Mucosa of stomach (tissue), 1 donor: ENCODE results near the gene ZNF516.

Source experiments
- H3K27me3 ChIP-seq: one replicate; pipeline ENCODE4 v1.7.0; 2013; ENCODE audit warnings: mild to moderate bottlenecking, low read length; ENCODE audit not compliant: control insufficient read depth, insufficient read depth
- H3K36me3 ChIP-seq: one replicate; pipeline ENCODE4 v1.7.0; 2013; ENCODE audit warnings: low read length; ENCODE audit not compliant: control insufficient read depth, insufficient read depth
- H3K4me1 ChIP-seq: one replicate; pipeline ENCODE4 v1.7.0; 2013; ENCODE audit warnings: mild to moderate bottlenecking, low read length; ENCODE audit not compliant: control insufficient read depth, insufficient read depth
- H3K4me3 ChIP-seq: one replicate; pipeline ENCODE4 v1.7.0; 2013; ENCODE audit warnings: low read length
- H3K9ac ChIP-seq: one replicate; pipeline ENCODE4 v1.7.0; 2013; ENCODE audit warnings: mild to moderate bottlenecking, low read length, moderate library complexity
- H3K9me3 ChIP-seq: one replicate; pipeline ENCODE4 v1.7.0; 2013; ENCODE audit warnings: mild to moderate bottlenecking, low read length, moderate library complexity; ENCODE audit not compliant: control insufficient read depth
- donor health status: Pancreatic carcinoma.

Gene ZNF516

DNA sequence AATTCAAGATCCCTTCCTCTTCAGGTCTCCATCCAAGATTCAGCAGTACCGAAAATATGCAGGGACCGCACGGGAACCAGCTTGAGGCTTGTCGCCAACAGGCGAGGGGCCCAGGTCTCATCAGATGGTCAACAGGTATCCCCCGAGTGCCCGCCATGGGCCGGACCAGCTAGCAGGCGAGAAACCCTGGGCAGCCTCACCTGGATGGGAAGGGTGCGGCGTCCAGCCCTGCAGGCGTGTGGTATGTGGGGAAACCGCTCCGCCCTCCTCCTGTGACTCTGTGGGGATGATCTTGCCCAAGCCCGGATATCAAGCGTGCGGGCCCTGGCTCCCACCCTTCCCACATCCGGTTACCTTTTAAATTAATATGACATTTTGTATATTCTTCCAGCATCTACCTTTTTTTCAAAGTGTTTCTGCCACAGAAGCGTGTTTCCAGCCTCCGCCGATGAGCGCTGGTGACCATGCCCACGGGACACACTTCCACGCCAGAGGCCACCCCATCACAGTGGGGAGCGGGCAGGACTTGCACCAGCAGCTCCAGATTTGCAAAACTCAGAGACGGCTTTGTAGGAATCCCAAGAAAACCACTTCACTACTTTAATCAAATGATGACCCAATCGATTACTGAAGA lies 33.2 kb downstream of the ZNF516 start:
- H3K9me3 ChIP-seq = no peaks in the 10 kb centered on the region
- no peak overlapping the region for H3K4me3 ChIP-seq
- H3K36me3 ChIP-seq = no peaks in the 10 kb centered on the region
- peaks cover 16% of the 10 kb centered on the region for H3K4me1 ChIP-seq
- H3K27me3 ChIP-seq = no peaks in the 10 kb centered on the region
- H3K9ac ChIP-seq = no peak overlapping the region

DNA sequence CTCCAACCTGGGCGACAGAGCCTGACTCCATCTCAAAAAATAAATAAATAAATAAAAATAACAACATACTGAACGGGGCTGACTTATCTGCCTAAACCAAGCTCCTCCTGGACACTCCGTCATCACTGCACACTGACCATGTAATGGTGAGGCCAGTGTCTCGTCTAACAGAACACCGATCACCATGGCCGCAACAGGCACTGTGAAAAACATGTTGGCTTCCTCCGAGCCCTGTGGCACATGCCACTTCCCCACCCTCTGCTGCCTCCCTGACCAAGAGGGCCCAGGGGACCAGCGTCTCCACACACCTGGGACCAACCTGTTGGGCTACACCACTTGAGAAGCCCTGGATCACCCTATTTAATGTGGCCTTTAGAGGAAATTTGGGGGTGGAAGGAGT lies 33.9 kb downstream of the ZNF516 start:
- Histone ChIP-seq H3K4me1 (peaks cover 16% of the 10 kb centered on the region), H3K9me3 (no peaks in the 10 kb centered on the region), H3K36me3 (no peaks in the 10 kb centered on the region), H3K9ac (no peak overlapping the region), H3K27me3 (no peaks in the 10 kb centered on the region), H3K4me3 (no peak overlapping the region)

DNA sequence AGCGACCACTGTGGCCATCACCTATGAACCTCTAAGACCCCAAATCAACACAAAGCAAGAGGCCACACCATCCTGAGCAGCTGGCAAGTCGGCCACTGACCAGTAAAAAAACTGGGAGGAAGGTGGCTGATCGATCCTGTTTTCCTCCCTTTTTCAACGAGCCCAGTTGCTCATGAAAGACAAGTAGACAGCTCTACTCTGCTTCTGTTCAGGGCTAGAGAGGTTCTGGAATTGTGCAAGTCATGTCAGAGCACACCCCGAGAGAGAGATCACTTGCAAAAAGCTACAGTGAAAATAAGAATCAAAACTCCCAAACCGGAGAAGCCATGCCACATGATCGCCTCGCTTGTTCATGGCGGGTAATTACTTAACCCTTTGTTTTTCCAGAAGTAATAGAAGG lies 34.6 kb downstream of the ZNF516 start:
- Histone ChIP-seq H3K36me3 (no peaks in the 10 kb centered on the region), H3K27me3 (no peaks in the 10 kb centered on the region), H3K4me1 (peaks cover 16% of the 10 kb centered on the region), H3K9ac (no peak overlapping the region), H3K4me3 (no peak overlapping the region), H3K9me3 (no peaks in the 10 kb centered on the region)

DNA sequence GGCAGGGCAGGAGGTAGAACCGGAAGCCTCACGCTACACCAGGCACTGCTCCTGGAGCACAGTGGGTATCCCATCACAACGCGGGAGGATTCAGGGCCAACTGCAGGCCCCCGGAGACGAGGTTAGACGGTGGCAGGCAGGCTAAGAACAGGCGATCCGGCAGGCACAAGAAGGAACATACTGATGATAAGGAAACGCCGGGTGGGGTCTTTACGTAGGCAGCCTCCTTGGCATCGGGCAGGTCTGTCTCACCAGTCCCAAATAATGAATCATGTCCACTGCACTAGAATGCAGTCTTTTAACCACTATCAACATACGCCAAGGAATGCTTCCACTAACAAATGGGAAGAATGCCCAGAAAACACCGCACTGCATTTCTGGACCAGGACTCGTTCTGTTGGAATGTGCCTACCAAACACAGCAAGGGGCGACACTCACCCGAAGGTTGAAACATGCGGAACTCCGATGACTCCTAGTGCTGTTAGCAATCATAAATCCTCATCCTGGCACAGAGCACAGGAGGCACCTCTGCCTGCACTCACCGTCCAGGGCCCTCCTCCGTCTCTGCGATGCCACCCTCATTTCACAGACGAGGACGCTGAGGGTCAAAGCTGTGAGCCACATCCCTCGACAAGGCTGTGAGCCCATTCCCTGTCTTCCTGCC lies 35.2 kb downstream of the ZNF516 start:
- Histone ChIP-seq H3K36me3 (no peaks in the 10 kb centered on the region), H3K27me3 (no peaks in the 10 kb centered on the region), H3K9me3 (no peaks in the 10 kb centered on the region), H3K9ac (no peak overlapping the region), H3K4me1 (peaks cover 16% of the 10 kb centered on the region), H3K4me3 (no peak overlapping the region)

- Histone ChIP-seq H3K4me3 (no peak overlapping the region), H3K36me3 (no peaks in the 10 kb centered on the region), H3K4me1 (peaks cover 16% of the 10 kb centered on the region), H3K9me3 (no peaks in the 10 kb centered on the region), H3K27me3 (no peaks in the 10 kb centered on the region), H3K9ac (no peak overlapping the region)
Observed at GRCh38 chr18:76459312-76459686, 35.7 kb downstream of the ZNF516 start.

- H3K9ac ChIP-seq = no peak overlapping the region
- no peaks in the 10 kb centered on the region for H3K27me3 ChIP-seq
- peaks cover 16% of the 10 kb centered on the region for H3K4me1 ChIP-seq
- H3K4me3 ChIP-seq = no peak overlapping the region
- H3K9me3 ChIP-seq = no peaks in the 10 kb centered on the region
- no peaks in the 10 kb centered on the region for H3K36me3 ChIP-seq
Observed at GRCh38 chr18:76458522-76459311, 36.3 kb downstream of the ZNF516 start.

GRCh38 chr18:76457957-76458356 lies 37.1 kb downstream of the ZNF516 start:
- Histone ChIP-seq H3K4me3 (no peak overlapping the region), H3K9me3 (no peaks in the 10 kb centered on the region), H3K27me3 (no peaks in the 10 kb centered on the region), H3K4me1 (peaks cover 16% of the 10 kb centered on the region), H3K36me3 (no peaks in the 10 kb centered on the region), H3K9ac (no peak overlapping the region)

- H3K36me3 ChIP-seq = no peaks in the 10 kb centered on the region
- no peak overlapping the region for H3K9ac ChIP-seq
- H3K27me3 ChIP-seq = no peaks in the 10 kb centered on the region
- H3K4me3 ChIP-seq = no peak overlapping the region
- no peaks in the 10 kb centered on the region for H3K9me3 ChIP-seq
- H3K4me1 ChIP-seq = peaks cover 16% of the 10 kb centered on the region
Observed at GRCh38 chr18:76457475-76457874, 37.6 kb downstream of the ZNF516 start.

DNA sequence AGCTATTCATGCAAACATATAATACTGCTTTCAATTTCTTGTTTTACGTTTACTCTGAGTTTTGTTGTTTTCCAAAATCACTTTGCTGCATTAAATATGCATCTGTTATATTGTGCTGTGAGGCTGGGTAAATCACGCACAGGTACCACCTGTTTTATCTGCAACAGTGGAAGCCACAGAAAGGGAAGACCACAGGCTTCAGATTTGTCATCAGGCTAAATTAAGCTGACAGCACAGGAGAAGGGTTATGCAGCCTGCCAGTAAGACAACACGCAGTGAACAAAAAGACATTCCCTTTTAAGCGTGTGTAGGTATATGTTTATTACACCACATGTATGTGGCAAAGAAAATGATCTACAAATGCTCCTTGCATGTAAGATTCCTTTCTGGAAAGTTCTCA lies 38.2 kb downstream of the ZNF516 start:
- Histone ChIP-seq H3K4me1 (peaks cover 21% of the 10 kb centered on the region), H3K9ac (no peak overlapping the region), H3K36me3 (no peaks in the 10 kb centered on the region), H3K4me3 (no peak overlapping the region), H3K27me3 (no peaks in the 10 kb centered on the region), H3K9me3 (no peaks in the 10 kb centered on the region)

- Histone ChIP-seq H3K9ac (no peak overlapping the region), H3K27me3 (no peaks in the 10 kb centered on the region), H3K4me3 (no peak overlapping the region), H3K9me3 (no peaks in the 10 kb centered on the region), H3K4me1 (peaks cover 22% of the 10 kb centered on the region), H3K36me3 (no peaks in the 10 kb centered on the region)
Observed at GRCh38 chr18:76456018-76456750, 38.9 kb downstream of the ZNF516 start.

DNA sequence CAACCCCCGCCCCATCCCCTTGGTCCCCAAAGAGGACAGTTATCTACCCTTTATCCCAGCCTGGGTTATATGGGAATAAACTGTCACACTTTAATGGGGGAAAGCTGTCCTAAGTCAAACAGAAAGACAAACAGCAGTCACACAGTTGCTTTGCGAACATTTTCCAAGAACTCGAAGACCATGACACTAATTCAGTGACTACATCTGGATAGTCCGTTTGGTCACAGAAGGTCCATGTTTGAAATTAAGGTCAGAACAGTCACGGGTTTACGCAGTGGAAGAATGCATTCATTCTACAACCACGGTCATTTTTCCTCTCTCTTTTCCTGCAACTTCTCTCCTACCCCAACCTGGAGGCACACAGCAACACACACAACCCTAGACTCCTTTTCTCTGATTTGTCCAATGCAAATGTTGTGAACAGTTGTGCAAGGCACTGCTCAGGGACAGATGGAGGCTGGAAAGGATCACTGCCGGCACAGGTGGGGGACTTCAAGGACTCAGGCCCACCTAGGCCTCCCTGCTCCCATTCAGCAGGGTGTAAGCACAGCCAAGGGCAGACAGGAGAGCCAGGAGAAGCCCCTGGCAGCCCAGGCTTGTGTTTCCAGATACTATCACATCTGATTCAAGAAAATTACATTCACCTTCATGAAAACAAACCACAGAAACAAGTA lies 39.9 kb downstream of the ZNF516 start:
- Histone ChIP-seq H3K27me3 (no peaks in the 10 kb centered on the region), H3K36me3 (no peaks in the 10 kb centered on the region), H3K9me3 (no peaks in the 10 kb centered on the region), H3K4me3 (no peak overlapping the region), H3K4me1 (peaks cover 19% of the 10 kb centered on the region), H3K9ac (no peak overlapping the region)
